Esophagus squamous epithelium (tissue), 5 donors: Measurements from ENCODE around the gene ADGRG1. TPM values are rescaled to one million over a fixed set of nuclear protein-coding genes. Genes with fewer than 3 reads are reported as not detected.

Experiments
- DNase-seq: peaks from one replicate; lab custom pipeline; 2025; lab: John Stamatoyannopoulos, UW
- H3K27ac ChIP-seq, 4 donors: fragments of 200-600 bp; sonication (generic); one replicate each; pipeline ENCODE4 v1.5.1; 2016 to 2019; ENCODE audit warnings: mild to moderate bottlenecking in 1 of 4
- H3K27me3 ChIP-seq, 4 donors: fragments of 200-600 bp; sonication (generic); 1 replicate in 3 of 4; 2 replicates in 1 of 4; pipeline versions ENCODE4 v1.5.1 to v1.6.0; 2017 to 2021; ENCODE audit warnings: antibody characterized with exemption in 1 of 4
- H3K36me3 ChIP-seq, 3 donors: fragments of 200-600 bp; sonication (generic); one replicate each; pipeline ENCODE4 v1.5.1; 2016 to 2019
- H3K4me1 ChIP-seq, 3 donors: fragments of 200-600 bp; sonication (generic); one replicate each; pipeline ENCODE4 v1.5.1; 2017 to 2019
- H3K4me3 ChIP-seq, 4 donors: fragments of 200-600 bp; sonication (generic); 1 replicate in 3 of 4; 2 replicates in 1 of 4; pipeline ENCODE4 v1.5.1; 2016 to 2019; ENCODE audit warnings: mild to moderate bottlenecking in 2 of 4, moderate library complexity in 1 of 4
- H3K9me3 ChIP-seq, 3 donors: fragments of 200-600 bp; sonication (generic); one replicate each; pipeline ENCODE4 v1.5.1; 2016 to 2019
- POLR2A ChIP-seq, 4 donors: fragments of 450-650 bp; IDR thresholded peaks; one replicate each; pipeline ENCODE4 v1.6.1; 2017; ENCODE audit warnings: antibody characterized with exemption in 4 of 4, mild to moderate bottlenecking in 4 of 4, moderate library complexity in 3 of 4
- WGBS, 2 donors: methylation state at CpG; one replicate each; pipeline ENCODE4 v1.1.5; 2018; 5-methylcytosine and 5-hydroxymethylcytosine counted together
- intact Hi-C: fragments of 100-400 bp; cut with DNase I; formaldehyde crosslinking; loops from one replicate; pipeline ENCODE4 v1.15.0; 2022
- total RNA-seq, 4 donors: library from RNA; depleted of rRNA; stranded (reverse); fragments of >200 nt; gene quantifications; one replicate each; pipeline ENCODE4 v1.1.0, GENCODE V29; 2016
- TF ChIP-seq, protein P1 (sequence below), 6 experiments: fragments of 450-650 bp in 4 of 6; fragments of 200-600 bp in 2 of 6; sonication (generic) in 2 of 6; IDR thresholded peaks; one replicate each; pipeline ENCODE4 v1.5.1; 2016 to 2019; ENCODE audit warnings: antibody characterized with exemption in 6 of 6, mild to moderate bottlenecking in 4 of 6, moderate library complexity in 4 of 6
- donor health status: DM: yes; HTN: yes; CAD: no.

ADGRG1 gene
- total RNA-seq, 4 donors from 2014 or later = 37.0 to 65.5 (median 42.1) TPM

DNA sequence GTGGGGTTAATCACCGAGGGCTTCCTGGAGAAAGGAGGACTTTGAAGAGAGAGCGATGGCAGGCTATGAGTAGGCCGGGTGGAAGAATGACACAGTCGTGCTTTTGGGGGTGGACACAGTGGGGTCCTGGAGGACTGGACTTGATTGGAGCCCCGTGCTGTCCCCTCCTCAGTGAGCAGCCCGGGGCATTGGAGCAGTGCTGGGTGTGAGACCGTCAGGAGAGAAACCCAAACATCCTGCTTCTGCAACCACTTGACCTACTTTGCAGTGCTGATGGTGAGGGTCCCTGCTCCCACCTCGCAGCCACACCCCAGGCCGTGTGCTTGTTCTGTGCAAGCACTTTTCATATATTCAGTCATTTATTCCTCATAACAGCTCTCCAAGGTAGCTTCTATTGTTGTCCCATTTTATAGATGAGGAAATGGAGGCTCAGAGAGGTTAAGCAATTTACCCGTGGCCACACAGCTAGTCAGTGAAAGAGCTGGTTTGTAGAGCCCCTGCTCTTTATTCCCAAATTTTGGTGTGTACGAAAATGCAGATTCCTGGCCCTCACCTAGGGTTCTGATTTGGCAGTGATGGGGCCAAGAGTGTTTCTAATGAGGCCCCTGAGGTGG is 28.0 kb downstream of the ADGRG1 start:
- 62 to 76% methylated on average over 11 of the region's 11 CpGs for WGBS, 2 donors
- TF ChIP-seq, protein P1, sequence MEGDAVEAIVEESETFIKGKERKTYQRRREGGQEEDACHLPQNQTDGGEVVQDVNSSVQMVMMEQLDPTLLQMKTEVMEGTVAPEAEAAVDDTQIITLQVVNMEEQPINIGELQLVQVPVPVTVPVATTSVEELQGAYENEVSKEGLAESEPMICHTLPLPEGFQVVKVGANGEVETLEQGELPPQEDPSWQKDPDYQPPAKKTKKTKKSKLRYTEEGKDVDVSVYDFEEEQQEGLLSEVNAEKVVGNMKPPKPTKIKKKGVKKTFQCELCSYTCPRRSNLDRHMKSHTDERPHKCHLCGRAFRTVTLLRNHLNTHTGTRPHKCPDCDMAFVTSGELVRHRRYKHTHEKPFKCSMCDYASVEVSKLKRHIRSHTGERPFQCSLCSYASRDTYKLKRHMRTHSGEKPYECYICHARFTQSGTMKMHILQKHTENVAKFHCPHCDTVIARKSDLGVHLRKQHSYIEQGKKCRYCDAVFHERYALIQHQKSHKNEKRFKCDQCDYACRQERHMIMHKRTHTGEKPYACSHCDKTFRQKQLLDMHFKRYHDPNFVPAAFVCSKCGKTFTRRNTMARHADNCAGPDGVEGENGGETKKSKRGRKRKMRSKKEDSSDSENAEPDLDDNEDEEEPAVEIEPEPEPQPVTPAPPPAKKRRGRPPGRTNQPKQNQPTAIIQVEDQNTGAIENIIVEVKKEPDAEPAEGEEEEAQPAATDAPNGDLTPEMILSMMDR (IDR thresholded peaks at IDR 0.05) = no peak
- TF ChIP-seq POLR2A (IDR thresholded peaks at IDR 0.05) = no peak
- Histone ChIP-seq H3K36me3 (peaks cover 3 to 98% (median 18%) of the 10 kb centered on the region in 3 donors), H3K4me1 (peaks cover 0 to 9% (median 0%) of the 10 kb centered on the region in 3 donors), H3K27me3 (no peaks in the 10 kb centered on the region), H3K9me3 (no peaks in the 10 kb centered on the region), H3K4me3 (no peak overlapping the region), H3K27ac (no peak overlapping the region)
- no peak for DNase-seq
- intact Hi-C loops = no loop called here

GRCh38 chr16:57657228-57657627 is 28.8 kb downstream of the ADGRG1 start:
- no peak overlapping the region for H3K4me3 ChIP-seq
- H3K4me1 ChIP-seq = peaks cover 0 to 9% (median 0%) of the 10 kb centered on the region in 3 donors
- H3K27me3 ChIP-seq = no peaks in the 10 kb centered on the region
- no peak for DNase-seq
- no peaks in the 10 kb centered on the region for H3K9me3 ChIP-seq
- WGBS, 2 donors = 87 to 96% methylated on average over 6 of the region's 13 CpGs
- peaks cover 0 to 98% (median 18%) of the 10 kb centered on the region in 3 donors for H3K36me3 ChIP-seq
- TF ChIP-seq, protein P1 (IDR thresholded peaks at IDR 0.05) = no peak
- no peak for TF ChIP-seq POLR2A (IDR thresholded peaks at IDR 0.05)
- no peak overlapping the region for H3K27ac ChIP-seq
- intact Hi-C loops = no loop called here

DNA sequence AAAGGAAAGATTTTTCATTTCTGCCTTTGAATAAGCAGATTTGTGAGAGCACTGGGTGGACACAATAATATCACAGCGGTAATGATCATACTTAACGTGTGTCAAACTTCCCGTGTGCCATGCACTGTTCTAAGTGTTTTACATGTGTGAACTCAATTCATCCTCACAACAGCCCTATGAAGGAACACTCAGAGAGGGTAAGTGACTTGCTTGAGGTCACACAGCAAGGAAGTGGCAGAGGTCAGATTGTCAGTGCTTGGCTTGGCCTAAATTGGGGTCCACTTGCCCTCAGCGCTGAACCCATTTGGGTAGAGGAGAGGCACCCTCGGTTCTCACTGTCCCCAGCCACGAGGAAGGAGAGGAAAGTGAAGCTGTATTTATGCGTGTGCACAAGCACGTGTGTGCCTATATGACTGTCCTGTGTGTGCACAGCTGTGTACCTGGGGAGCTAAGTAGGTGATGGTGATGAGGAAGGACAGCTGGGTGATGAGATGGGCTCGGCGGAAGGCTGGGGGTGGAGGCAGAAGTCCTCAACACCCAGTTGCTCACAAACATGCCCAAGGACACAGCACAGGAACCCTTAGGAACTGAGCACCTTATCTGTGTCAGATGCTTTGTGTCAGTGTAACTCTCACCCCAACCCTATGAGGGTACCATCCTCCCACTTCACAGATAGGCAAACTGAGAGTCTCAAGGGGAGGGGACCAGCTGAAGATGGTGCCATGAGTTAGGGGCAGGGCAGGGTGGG is 29.9 kb downstream of the ADGRG1 start:
- no peak for DNase-seq
- no peak overlapping the region for H3K27ac ChIP-seq
- no peak for TF ChIP-seq POLR2A (IDR thresholded peaks at IDR 0.05)
- TF ChIP-seq, protein P1 (IDR thresholded peaks at IDR 0.05) = no peak
- no peaks in the 10 kb centered on the region for H3K27me3 ChIP-seq
- H3K9me3 ChIP-seq = no peaks in the 10 kb centered on the region
- peaks cover 0 to 98% (median 26%) of the 10 kb centered on the region in 3 donors for H3K36me3 ChIP-seq
- 85 to 86% methylated on average over 10 of the region's 10 CpGs for WGBS, 2 donors
- intact Hi-C loops = no loop called here
- peaks cover 0 to 6% (median 0%) of the 10 kb centered on the region in 3 donors for H3K4me1 ChIP-seq
- no peak overlapping the region for H3K4me3 ChIP-seq

- no peak overlapping the region for H3K27ac ChIP-seq
- H3K9me3 ChIP-seq = no peaks in the 10 kb centered on the region
- no peaks in the 10 kb centered on the region for H3K4me1 ChIP-seq
- H3K27me3 ChIP-seq = no peaks in the 10 kb centered on the region
- TF ChIP-seq POLR2A (IDR thresholded peaks at IDR 0.05) = no peak
- TF ChIP-seq, protein P1 (IDR thresholded peaks at IDR 0.05) = no peak
- WGBS, 2 donors = 76 to 85% methylated on average over 13 to 17 of the region's 19 CpGs
- intact Hi-C loops = no loop called here
- no peak for DNase-seq
- no peak overlapping the region for H3K4me3 ChIP-seq
- peaks cover 6 to 98% (median 27%) of the 10 kb centered on the region in 3 donors for H3K36me3 ChIP-seq
Measured at GRCh38 chr16:57658878-57659674, 30.6 kb downstream of the ADGRG1 start.
